GM19023 (cell line): Measurements from ENCODE around the gene STARD13.

Experiments used
- ATAC-seq: cut with Tn5 transposase; IDR thresholded peaks from one replicate; pipeline ENCODE4 v1.9.1; 2021; ENCODE audit warnings: mild to moderate bottlenecking, moderate library complexity; ENCODE audit not compliant: unreplicated experiment

Gene STARD13

GRCh38 chr13:33070713-33071112 is 214.8 kb downstream of the STARD13 start:
- no peak for ATAC-seq

- no peak for ATAC-seq
These were observed 216.2 kb downstream of the STARD13 start for GRCh38 chr13:33069365-33069764.

GRCh38 chr13:33066329-33066728 is 219.2 kb downstream of the STARD13 start:
- no peak for ATAC-seq

- ATAC-seq = no peak
These were observed 224.7 kb downstream of the STARD13 start for GRCh38 chr13:33060815-33061214.

GRCh38 chr13:33058776-33059327 is 226.7 kb downstream of the STARD13 start:
- no peak for ATAC-seq

GRCh38 chr13:33057019-33057780 is 228.4 kb downstream of the STARD13 start:
- ATAC-seq = no peak

- ATAC-seq = no peak
These were observed 232.0 kb downstream of the STARD13 start for GRCh38 chr13:33053397-33054066.
